H1 (cell line): Measurements from ENCODE around the gene ADPRS. TPM values are rescaled to one million over a fixed set of nuclear protein-coding genes. Genes with fewer than 3 reads are reported as not detected.

Source experiments
- CTCF ChIA-PET: fragments of 300-600 bp; sonication (Branson Sonifier 250); formaldehyde crosslinking; loops from one replicate; lab custom pipeline; 2021; ENCODE audit not compliant: partially characterized antibody; lab: Charles Lee
- POLR2A ChIA-PET: fragments of 300-600 bp; sonication (Branson Sonifier 250); formaldehyde crosslinking; loops from one replicate; lab custom pipeline; 2021; ENCODE audit warnings: inconsistent platforms; ENCODE audit not compliant: partially characterized antibody; lab: Charles Lee
- DNase-seq, 2 experiments: peaks; one replicate each; pipeline versions ENCODE4 v3.0.0 to v3.0.0-alpha.2; 2010 to 2022; ENCODE audit warnings: low spot score in 2 of 2, low read depth in 1 of 2, mixed read lengths in 1 of 2
- FAIRE-seq: peaks from 2 replicates; lab custom pipeline; 2011; peaks lifted over from hg19 to GRCh38; lab: Jason Lieb, UNC
- H2AFZ ChIP-seq: 2 replicates; pipeline ENCODE4 v1.8.1; 2012; ENCODE audit warnings: low read length, inconsistent platforms
- H2AK5ac ChIP-seq: 2 replicates; pipeline ENCODE4 v1.6.1; 2013; ENCODE audit warnings: low read depth, low read length
- H2BK120ac ChIP-seq: replicated peaks from 2 replicates; pipeline ENCODE3; 2013; ENCODE audit warnings: low read depth, low read length, inconsistent platforms
- H2BK12ac ChIP-seq: 2 replicates; pipeline ENCODE4 v1.6.1; 2013; ENCODE audit warnings: low read depth, low read length
- H2BK15ac ChIP-seq: 2 replicates; pipeline ENCODE4 v1.6.1; 2013; ENCODE audit warnings: low read length
- H2BK20ac ChIP-seq: 2 replicates; pipeline ENCODE4 v1.6.1; 2013; ENCODE audit warnings: low read length
- H2BK5ac ChIP-seq: 2 replicates; pipeline ENCODE4 v1.6.1; 2013; ENCODE audit warnings: low read depth, low read length
- H3K14ac ChIP-seq: 2 replicates; pipeline ENCODE4 v1.6.1; 2013; ENCODE audit warnings: inconsistent platforms; ENCODE audit not compliant: insufficient read length
- H3K18ac ChIP-seq: 2 replicates; pipeline ENCODE4 v1.6.1; 2013; ENCODE audit warnings: low read length; ENCODE audit errors: extremely low read depth
- H3K23ac ChIP-seq: 2 replicates; pipeline ENCODE4 v1.6.1; 2013; ENCODE audit warnings: inconsistent platforms; ENCODE audit not compliant: insufficient read length
- H3K23me2 ChIP-seq: 2 replicates; pipeline ENCODE4 v1.6.1; 2013; ENCODE audit warnings: low read depth, low read length
- H3K27ac ChIP-seq: 2 replicates; pipeline ENCODE4 v1.6.1; 2011; ENCODE audit warnings: low read depth, low read length, inconsistent platforms
- H3K27me3 ChIP-seq, 4 experiments: replicated peaks in 1 of 4; 1 replicate in 1 of 4; 2 replicates in 3 of 4; pipeline versions ENCODE4 v1.6.1 to v1.8.1; 2011 to 2013; ENCODE audit warnings: low read length in 3 of 4, mild to moderate bottlenecking in 3 of 4, inconsistent platforms in 2 of 4, mixed read lengths in 2 of 4, moderate library complexity in 1 of 4; ENCODE audit not compliant: control insufficient read depth in 3 of 4, insufficient read depth in 3 of 4; ENCODE audit errors: extremely low read depth in 1 of 4
- H3K36me3 ChIP-seq, 4 experiments: 2 replicates each; pipeline versions ENCODE4 v1.6.1 to v1.8.1; 2011 to 2013; ENCODE audit warnings: mild to moderate bottlenecking in 4 of 4, low read length in 3 of 4, moderate library complexity in 2 of 4, control low read depth in 1 of 4, inconsistent platforms in 1 of 4; ENCODE audit not compliant: insufficient read depth in 4 of 4, control insufficient read depth in 2 of 4
- H3K4ac ChIP-seq: replicated peaks from 2 replicates; pipeline ENCODE3; 2013; ENCODE audit warnings: low read length, low read depth, mixed read lengths, inconsistent platforms; ENCODE audit not compliant: insufficient read length
- H3K4me1 ChIP-seq, 4 experiments: replicated peaks in 1 of 4; 1 replicate in 1 of 4; 2 replicates in 3 of 4; pipeline versions ENCODE4 v1.6.1 to v1.8.1; 2011 to 2013; ENCODE audit warnings: low read length in 3 of 4, inconsistent platforms in 2 of 4, mixed read lengths in 1 of 4; ENCODE audit not compliant: insufficient read depth in 4 of 4, control insufficient read depth in 3 of 4
- H3K4me2 ChIP-seq, 2 experiments: 2 replicates each; pipeline versions ENCODE4 v1.6.1 to v1.8.1; 2011 to 2013; ENCODE audit warnings: low read depth in 2 of 2, low read length in 2 of 2, control low read depth in 1 of 2, inconsistent platforms in 1 of 2, mild to moderate bottlenecking in 1 of 2; ENCODE audit not compliant: insufficient read depth in 1 of 2
- H3K4me3 ChIP-seq, 4 experiments: fragments of 200-600, 300-600 bp in 1 of 4; sonication (generic), shearing (Covaris generic), sonication (Bioruptor Twin) in 1 of 4; 2 replicates each; pipeline versions ENCODE4 v1.5.1 to v1.8.1; 2011 to 2016; ENCODE audit warnings: low read length in 4 of 4, low read depth in 3 of 4, control low read depth in 2 of 4, inconsistent platforms in 2 of 4, mild to moderate bottlenecking in 2 of 4, mixed read lengths in 1 of 4, moderate library complexity in 1 of 4; ENCODE audit not compliant: insufficient read depth in 2 of 4; ENCODE audit errors: extremely low read depth in 1 of 4
- H3K56ac ChIP-seq: replicated peaks from 2 replicates; pipeline ENCODE3; 2013; ENCODE audit warnings: low read depth, mild to moderate bottlenecking, mixed read lengths, low read length, inconsistent platforms; ENCODE audit not compliant: insufficient read length
- H3K79me1 ChIP-seq: 2 replicates; pipeline ENCODE4 v1.6.1; 2013; ENCODE audit warnings: low read depth, low read length, control low read depth
- H3K79me2 ChIP-seq, 2 experiments: 2 replicates each; pipeline versions ENCODE4 v1.6.1 to v1.8.1; 2012 to 2013; ENCODE audit warnings: low read length in 2 of 2, mild to moderate bottlenecking in 2 of 2, inconsistent platforms in 1 of 2; ENCODE audit not compliant: insufficient read depth in 2 of 2, control insufficient read depth in 1 of 2
- H3K9ac ChIP-seq, 4 experiments: replicated peaks in 1 of 4; 1 replicate in 1 of 4; 2 replicates in 3 of 4; pipeline versions ENCODE4 v1.6.1 to v1.8.1; 2011 to 2013; ENCODE audit warnings: low read depth in 3 of 4, low read length in 3 of 4, control low read depth in 2 of 4, mild to moderate bottlenecking in 2 of 4, moderate library complexity in 2 of 4, inconsistent platforms in 1 of 4; ENCODE audit errors: extremely low read depth in 1 of 4
- H3K9me3 ChIP-seq, 2 experiments: 2 replicates each; pipeline versions ENCODE4 v1.6.1 to v1.8.1; 2012 to 2013; ENCODE audit warnings: mild to moderate bottlenecking in 2 of 2, moderate library complexity in 2 of 2, control low read depth in 1 of 2, inconsistent platforms in 1 of 2, low read depth in 1 of 2, low read length in 1 of 2, mixed read lengths in 1 of 2; ENCODE audit not compliant: insufficient read depth in 2 of 2
- H4K20me1 ChIP-seq, 2 experiments: replicated peaks in 1 of 2; 2 replicates each; pipeline versions ENCODE3 to v1.8.1; 2011 to 2013; ENCODE audit warnings: inconsistent platforms in 2 of 2, low read length in 2 of 2, mild to moderate bottlenecking in 1 of 2; ENCODE audit not compliant: insufficient read depth in 2 of 2, control insufficient read depth in 1 of 2
- H4K5ac ChIP-seq: 2 replicates; pipeline ENCODE4 v1.6.1; 2013; ENCODE audit warnings: low read length, low read depth, mixed read lengths, inconsistent platforms; ENCODE audit not compliant: insufficient read length
- H4K8ac ChIP-seq: 2 replicates; pipeline ENCODE4 v1.8.0; 2013; ENCODE audit warnings: mild to moderate bottlenecking, moderate library complexity, low read length, inconsistent platforms; ENCODE audit not compliant: insufficient read depth; ENCODE audit errors: extremely low read depth
- H4K91ac ChIP-seq: replicated peaks from 2 replicates; pipeline ENCODE3; 2013; ENCODE audit warnings: low read length, mixed read lengths, inconsistent platforms; ENCODE audit not compliant: insufficient read length
- ASH2L ChIP-seq: fragments of 200-600, 300-600 bp; sonication (generic); IDR thresholded peaks from one replicate; pipeline ENCODE4 v1.7.1; 2017; ENCODE audit warnings: low read length
- GTF2F1 ChIP-seq: IDR thresholded peaks from 2 replicates; pipeline ENCODE4 v1.6.1; 2012; ENCODE audit warnings: low read depth, low read length, improper control_type of control experiment, borderline replicate concordance
- POLR2AphosphoS5 ChIP-seq: IDR thresholded peaks from 2 replicates; pipeline ENCODE4 v1.6.1; 2011; ENCODE audit warnings: low read depth, low read length
- SAP30 ChIP-seq: fragments of 300-600 bp; sonication (generic); IDR thresholded peaks from 2 replicates; pipeline ENCODE4 v1.7.1; 2012; ENCODE audit warnings: low read length, moderate library complexity, mild to moderate bottlenecking, inconsistent platforms; ENCODE audit not compliant: insufficient read depth, insufficient replicate concordance
- SP1 ChIP-seq: IDR thresholded peaks from 2 replicates; pipeline ENCODE4 v1.6.1; 2011; ENCODE audit warnings: low read depth, low read length
- TAF1 ChIP-seq: IDR thresholded peaks from 2 replicates; pipeline ENCODE4 v1.6.1; 2011; ENCODE audit warnings: mild to moderate bottlenecking, low read depth, low read length
- WGBS, 2 experiments: shearing (Covaris generic) in 1 of 2; methylation state at CpG; one replicate each; pipeline versions ENCODE4 v1.1.6 to v1.1.7; 2013 to 2015; ENCODE audit warnings: low lambda C conversion rate in 2 of 2, mixed read lengths in 2 of 2, inconsistent platforms in 1 of 2, low coverage in 1 of 2, missing lambda C conversion rate in 1 of 2; ENCODE audit not compliant: insufficient replicate concordance in 2 of 2, insufficient coverage in 1 of 2, insufficient read length in 1 of 2; ENCODE audit errors: extremely low coverage in 1 of 2, missing lambda C conversion rate in 1 of 2; 5-methylcytosine and 5-hydroxymethylcytosine counted together
- polyA plus RNA-seq, 7 experiments: library from polyadenylated mRNA; depleted of rRNA in 3 of 7; stranded (reverse) in 5 of 7; unstranded in 2 of 7; fragments of >200 nt in 5 of 7; fragments of 200-250 nt in 2 of 7; gene quantifications; 1 replicate in 5 of 7; 2 replicates in 1 of 7; 4 replicates in 1 of 7; pipeline versions ENCODE4 v1.2.1 to v1.2.3, GENCODE V29; 2011 to 2013; ENCODE audit warnings: missing spikeins in 2 of 7, mixed read lengths in 2 of 7
- total RNA-seq: library from RNA; stranded (reverse); fragmentation: NEBNext Ultra II Directional; extraction: Animal tissue kit (Norgen Biotek cat#: 25700); gene quantifications from 2 replicates; pipeline ENCODE4 v1.2.1, GENCODE V29; 2021

The ADPRS gene
- total and polyA plus RNA-seq, 2 of the 8 experiments (the other 6 are each of a cell fraction or from before 2014, with no cell fraction given), result 22.9 to 38.1 TPM

GRCh38 chr1:36089393-36090121 is 865 bp downstream of the ADPRS start:
- Histone ChIP-seq H2BK15ac (no peak overlapping the region), H3K4me2 (peak overlapping the region; percentile 92 to 94), H2BK20ac (no peak overlapping the region), H3K4ac (no peak overlapping the region), H3K9me3 (no peaks in the 10 kb centered on the region), H3K4me3 (peak overlapping the region; percentile 70 to 94 (median 81)), H3K9ac (peak overlapping the region; percentile 76 to 91 (median 82)), H3K36me3 (peaks cover 20 to 33% (median 30%) of the 10 kb centered on the region in 4 experiments), H4K5ac (no peak overlapping the region), H3K56ac (no peak overlapping the region), H3K14ac (no peak overlapping the region), H3K23ac (no peak overlapping the region), H3K4me1 (peaks cover 0 to 15% (median 11%) of the 10 kb centered on the region in 4 experiments; a peak in 5 of 7 replicates), H3K18ac (no peak overlapping the region), H2BK5ac (no peak overlapping the region), H3K23me2 (peaks cover 8% of the 10 kb centered on the region; the same call in 1 of the 2 replicates), H2AK5ac (no peak overlapping the region), H4K8ac (no peak overlapping the region), H4K20me1 (peaks cover 0 to 10% of the 10 kb centered on the region in 2 experiments), H2AFZ (no peak overlapping the region), H3K79me1 (peaks cover 5% of the 10 kb centered on the region; the same call in 1 of the 2 replicates), H3K79me2 (peaks cover 0 to 15% of the 10 kb centered on the region in 2 experiments; a peak in 2 of 4 replicates), H4K91ac (no peak overlapping the region), H2BK12ac (no peak overlapping the region), H3K27ac (peak overlapping the region; percentile 36; the same call in 1 of the 2 replicates), H2BK120ac (no peak overlapping the region), H3K27me3 (peaks cover 0 to 3% (median 0%) of the 10 kb centered on the region in 4 experiments; a peak in 2 of 7 replicates)
- DNase-seq (no peak), FAIRE-seq (no peak)
- TF ChIP-seq ASH2L (no peak), POLR2AphosphoS5 (peak; percentile 38; the same call in 1 of the 2 replicates), TAF1 (peak; percentile 33; the same call in 1 of the 2 replicates), GTF2F1 (no peak), SAP30 (peak; percentile 68), SP1 (no peak)
- CTCF ChIA-PET, result interaction anchor here (1.5 to 32.6 kb wide), 2 partner anchors 48 to 59 kb away, joined by 4 to 738 read pairs; partner anchors contain the start of gene TRAPPC3
- WGBS, 2 experiments, result 24% methylated on average over 31 of the region's 32 CpGs; no CpG with 5 or more reads in 1 of the 2 experiments
- POLR2A ChIA-PET, result no interaction called here
